Kidney capillary endothelial cell (primary cell): Measurements from ENCODE around the gene RSRP1.
"Not testable (repeated sequence)": the region's sequence is repeated elsewhere in the genome, so short reads cannot be mapped to it uniquely, and the experiment has no call there.

Experiments used
- DNase-seq: peaks from one replicate; pipeline ENCODE4 v3.0.0-alpha.2; 2018; ENCODE audit warnings: low spot score

The RSRP1 gene, protein sequence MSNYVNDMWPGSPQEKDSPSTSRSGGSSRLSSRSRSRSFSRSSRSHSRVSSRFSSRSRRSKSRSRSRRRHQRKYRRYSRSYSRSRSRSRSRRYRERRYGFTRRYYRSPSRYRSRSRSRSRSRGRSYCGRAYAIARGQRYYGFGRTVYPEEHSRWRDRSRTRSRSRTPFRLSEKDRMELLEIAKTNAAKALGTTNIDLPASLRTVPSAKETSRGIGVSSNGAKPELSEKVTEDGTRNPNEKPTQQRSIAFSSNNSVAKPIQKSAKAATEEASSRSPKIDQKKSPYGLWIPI

DNA sequence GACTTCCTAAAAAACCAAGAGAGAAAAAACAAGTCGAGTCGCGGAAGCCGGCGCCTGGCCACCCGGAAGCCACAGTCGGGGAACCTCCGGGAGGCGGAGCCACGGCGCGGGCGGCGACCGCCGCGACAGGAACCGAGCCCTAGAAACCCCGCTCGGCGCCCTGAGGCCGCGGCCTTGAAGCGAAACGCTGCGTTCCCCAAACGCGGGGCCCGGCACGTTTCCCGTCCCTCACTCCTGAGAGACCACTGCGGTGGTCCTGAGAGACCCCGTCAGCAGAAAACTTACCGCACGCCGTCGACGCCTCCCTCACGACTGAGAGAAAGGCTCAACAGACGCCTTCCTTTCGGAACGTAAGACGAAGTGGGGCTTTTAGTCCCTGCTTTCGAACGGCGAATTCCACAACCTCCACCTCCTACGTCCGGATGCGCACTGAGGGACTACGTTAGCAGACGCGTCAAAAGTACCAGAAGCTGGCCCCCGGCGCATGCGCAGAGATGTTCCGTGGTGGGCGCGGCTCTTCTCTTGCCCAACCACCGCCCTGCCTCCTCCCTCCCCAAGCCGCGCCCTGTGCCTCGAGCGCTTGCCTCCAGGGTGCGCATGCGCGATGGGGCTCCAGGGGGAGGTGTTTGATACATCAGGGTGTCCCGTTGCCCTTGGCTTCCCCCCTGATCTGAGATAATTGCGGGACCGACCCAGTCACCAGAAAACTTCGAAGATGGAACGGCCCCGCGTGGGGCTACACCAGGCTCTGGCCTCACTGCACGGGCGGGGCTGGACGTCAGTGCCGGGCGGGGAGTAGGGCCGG, at the start of gene RSRP1:
RSRP1 (minus strand) TSS at position 431 of the 805 bp plus-strand sequence. CDS start 491 bp downstream, outside the sequence.
- peak; percentile 100 for DNase-seq

DNA sequence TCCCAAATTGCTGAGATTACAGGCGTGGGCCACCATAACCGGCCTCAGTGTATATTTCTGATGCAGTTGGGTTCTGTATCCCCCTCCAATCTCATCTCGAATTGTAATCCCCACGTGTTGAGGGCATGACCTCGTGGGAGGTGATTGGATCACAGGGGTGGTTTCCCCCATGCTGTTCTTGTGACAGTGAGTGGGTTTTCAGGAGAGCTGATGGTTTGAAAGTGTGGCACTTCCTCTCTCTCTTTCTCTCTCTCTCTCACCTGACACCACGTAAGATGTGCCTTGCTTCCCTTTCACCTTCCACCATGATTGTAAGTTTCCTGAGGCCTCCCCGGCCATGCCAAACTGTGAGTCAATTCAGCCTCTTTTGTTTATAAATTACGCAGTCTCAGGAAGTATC, 49.2 kb upstream of the RSRP1 start:
- not testable (repeated sequence) for DNase-seq

GRCh38 chr1:25294889-25295826, 47.9 kb upstream of the RSRP1 start:
- not testable (repeated sequence) for DNase-seq

DNA sequence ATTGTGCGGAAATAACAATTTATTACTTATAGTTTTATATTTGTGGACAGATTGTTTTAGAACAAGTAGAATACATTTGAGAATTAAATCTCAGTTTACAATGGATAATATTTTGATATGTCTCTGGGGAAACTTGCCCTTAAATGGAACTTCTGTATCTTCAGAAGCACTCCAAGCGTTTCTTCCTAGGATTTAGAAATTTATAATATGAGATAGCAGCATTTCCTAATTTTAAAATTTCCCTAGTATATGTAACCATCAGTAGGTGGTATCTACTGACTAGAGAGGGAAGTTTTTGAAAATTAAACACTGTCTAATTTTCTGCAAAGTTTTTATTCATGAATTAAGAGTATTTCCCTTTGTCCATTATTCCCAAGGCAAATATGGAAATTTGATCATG, 46.2 kb upstream of the RSRP1 start:
- DNase-seq, result not testable (repeated sequence)

GRCh38 chr1:25290043-25290442, 42.8 kb upstream of the RSRP1 start:
- DNase-seq, result not testable (repeated sequence)

GRCh38 chr1:25288573-25289101, 41.4 kb upstream of the RSRP1 start:
- DNase-seq, result not testable (repeated sequence)

DNA sequence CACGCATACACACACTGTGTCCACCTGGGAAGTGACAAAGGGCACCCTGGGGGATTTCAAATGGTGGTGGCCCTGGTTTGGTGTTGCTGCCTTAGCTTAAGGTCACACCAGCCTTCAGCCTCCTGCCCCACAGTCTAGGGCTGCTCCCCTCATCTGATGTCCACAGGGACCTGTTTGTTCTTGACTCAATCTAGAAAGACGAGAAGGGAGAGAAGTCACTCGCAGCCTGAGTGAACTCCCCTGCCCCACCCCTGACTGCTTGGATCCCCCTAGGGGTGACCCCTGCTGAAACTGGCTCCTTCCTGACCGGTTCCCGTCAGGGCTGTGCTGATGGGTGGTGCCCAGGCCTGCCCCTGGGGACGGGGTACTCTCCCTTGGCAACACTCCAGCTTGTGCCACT, 39.9 kb upstream of the RSRP1 start:
- DNase-seq, result not testable (repeated sequence)

- DNase-seq, result not testable (repeated sequence)
Measured at GRCh38 chr1:25285862-25286261, 38.6 kb upstream of the RSRP1 start.

DNA sequence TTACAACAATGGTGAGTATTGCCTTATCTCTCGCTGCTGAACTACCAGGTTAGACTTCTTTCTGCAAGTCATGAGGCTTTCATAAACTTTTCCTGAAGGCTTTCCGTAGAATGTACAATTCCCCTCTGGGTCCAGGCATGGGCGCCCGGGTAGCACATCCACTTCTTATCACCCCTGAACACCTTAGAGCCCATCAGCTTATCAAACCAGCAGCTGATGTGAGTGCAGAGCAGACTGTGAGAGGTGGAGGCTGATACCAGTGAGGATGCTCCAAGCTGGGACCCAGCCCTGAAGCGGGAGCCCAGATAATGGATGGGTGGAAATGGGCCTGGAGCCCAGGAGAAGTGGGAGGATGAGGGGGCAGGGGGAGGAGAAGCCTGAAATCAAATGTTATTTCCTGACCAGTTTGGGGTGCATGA, 32.4 kb upstream of the RSRP1 start:
- not testable (repeated sequence) for DNase-seq

DNA sequence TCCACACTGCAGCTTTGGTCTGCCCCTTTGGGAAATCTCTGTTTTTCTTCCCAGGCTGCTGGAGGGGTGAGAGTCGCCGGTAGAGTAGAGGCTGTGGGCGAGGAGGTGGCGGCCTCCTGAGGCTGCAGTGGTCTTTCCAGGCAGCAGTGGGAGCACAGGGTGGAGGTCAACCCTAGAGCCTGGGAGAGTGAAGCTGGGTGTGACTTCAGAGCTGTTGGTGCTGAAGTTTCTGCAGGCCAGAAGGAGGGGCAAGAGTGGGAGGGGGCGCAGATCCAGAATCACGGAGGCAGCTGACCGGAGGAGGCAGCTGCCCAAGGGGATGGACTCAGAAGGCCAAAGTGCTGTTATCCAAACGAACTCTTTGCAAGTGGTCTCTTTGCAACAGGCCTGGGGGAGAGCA, 31.5 kb upstream of the RSRP1 start:
- not testable (repeated sequence) for DNase-seq

DNA sequence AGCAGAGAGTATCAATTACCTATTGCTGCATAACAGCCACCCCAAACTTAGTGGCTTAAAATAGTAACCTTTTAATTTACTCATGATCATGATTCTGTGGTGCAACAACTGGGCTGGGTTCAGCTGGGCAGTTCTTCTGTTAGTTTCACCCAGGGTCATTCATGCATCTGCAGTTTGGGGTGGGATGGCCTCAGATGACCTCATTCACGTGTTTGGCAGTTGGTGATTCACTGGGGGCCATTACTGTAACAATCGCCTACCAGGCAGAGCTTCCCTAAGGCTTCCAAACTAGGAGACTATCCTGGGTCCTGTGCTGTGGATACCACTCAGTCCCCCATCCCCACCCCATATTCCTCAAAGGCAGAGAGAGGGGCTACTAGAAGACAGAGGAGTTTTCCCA, 31.1 kb upstream of the RSRP1 start:
- not testable (repeated sequence) for DNase-seq

DNA sequence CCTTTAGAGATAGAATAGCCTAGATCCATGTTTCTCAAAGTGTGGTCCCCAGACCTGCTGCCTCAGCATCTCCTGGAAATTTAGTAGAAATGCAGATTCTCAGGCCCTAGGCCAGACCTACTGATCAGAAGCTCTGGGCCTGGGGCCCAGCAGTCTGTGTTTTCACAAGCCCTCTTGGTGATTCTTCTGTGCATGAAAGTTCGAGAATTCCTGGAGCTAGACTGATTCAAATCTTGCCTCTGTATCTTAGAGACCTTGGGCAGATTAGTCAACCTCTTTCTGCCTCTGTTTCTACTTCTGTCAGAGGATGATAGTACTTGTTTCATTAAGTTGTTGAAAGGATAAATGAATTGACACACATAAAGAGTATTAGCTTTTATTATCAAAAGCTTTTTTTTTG, 30.0 kb upstream of the RSRP1 start:
- DNase-seq, result not testable (repeated sequence)

GRCh38 chr1:25275648-25276047, 28.4 kb upstream of the RSRP1 start:
- not testable (repeated sequence) for DNase-seq

DNA sequence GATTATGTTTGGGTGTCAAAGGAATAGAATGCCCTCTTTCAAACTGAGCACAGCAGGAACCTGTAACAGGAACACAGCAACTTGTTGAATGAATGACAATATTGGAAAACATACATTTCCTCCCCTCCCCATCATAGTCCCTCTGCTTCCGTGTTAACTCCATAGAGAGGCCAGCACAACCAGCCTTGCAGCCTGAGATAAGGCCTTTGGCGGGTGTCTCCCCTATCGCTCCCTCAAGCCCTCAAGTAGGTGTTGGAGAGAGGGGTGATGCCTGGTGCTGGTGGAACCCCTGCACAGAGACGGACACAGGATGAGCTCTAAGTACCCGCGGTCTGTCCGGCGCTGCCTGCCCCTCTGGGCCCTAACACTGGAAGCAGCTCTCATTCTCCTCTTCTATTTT, 25.0 kb upstream of the RSRP1 start, which contains the start of gene RHD:
RHD (plus strand) TSS at position 272 of the 400 bp plus-strand sequence; CDS start at position 311, 39 bp downstream.
- DNase-seq, result not testable (repeated sequence)

DNA sequence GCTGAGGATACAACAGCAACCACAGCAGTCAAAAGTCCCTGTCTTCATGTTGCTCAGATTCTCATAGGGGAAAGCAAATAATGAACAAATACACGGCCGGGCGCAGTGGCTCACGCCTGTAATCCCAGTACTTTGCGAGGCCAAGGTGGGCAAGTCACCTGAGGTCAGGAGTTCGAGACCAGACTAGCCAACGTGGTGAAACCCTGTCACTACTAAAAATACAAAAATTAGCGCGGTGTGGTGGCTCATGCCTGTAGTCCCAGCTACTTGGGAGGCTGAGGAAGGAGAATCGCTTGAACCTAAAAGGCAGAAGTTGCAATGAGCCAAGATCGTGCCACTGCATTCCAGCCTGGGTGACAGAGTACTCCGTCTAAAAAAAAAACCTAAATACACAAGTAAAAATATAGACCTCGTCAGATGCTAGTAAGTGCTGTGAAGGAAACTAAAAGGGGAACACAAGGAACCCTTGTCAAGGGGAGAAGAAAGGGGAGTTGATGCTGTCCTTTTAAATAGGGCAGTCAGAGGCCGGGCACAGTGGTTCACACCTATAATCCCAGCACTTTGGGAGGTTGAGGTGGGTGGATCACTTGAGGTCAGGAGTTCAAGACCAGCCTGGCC, 21.0 kb upstream of the RSRP1 start:
- not testable (repeated sequence) for DNase-seq

DNA sequence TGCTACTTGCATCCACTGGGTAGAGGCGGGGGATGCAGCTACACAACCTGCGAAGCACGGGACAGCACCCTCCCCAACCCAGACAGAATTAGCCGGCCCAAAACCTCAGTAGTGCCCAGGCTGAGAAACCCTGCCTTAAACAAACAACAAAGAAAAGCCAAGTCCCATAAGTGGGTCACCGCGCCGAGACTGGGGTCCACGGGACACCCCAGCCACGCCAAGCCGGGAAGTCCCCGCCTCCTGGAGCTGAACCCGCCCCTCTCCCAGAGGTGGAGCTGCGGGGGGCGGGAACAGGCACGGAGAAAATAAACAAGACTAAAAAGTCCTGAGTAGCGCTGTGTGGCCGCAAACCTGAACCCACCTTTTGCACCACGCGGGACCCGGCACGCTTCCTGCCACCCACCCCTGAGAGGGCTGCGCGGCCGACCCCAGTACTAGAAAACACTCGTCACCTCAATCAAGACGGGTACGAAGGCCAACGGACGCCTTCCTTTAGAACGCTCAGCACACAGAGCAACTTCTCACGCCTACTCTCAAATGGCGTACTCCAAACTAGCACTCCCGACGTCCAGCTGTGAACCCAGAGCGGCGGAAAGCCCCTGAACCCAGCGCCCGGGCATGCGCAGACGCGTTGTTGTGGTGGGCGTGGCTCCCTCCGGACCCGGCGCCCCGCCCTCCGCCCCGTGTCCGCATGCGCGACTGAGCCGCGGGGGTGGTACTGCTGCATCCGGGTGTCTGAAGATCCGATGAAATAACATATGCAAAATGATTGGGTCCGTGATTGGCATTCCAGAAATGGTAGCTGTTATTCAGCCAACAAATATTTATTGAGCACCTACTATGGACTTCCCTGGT, 20.3 kb upstream of the RSRP1 start:
- not testable (repeated sequence) for DNase-seq

- not testable (repeated sequence) for DNase-seq
Measured at GRCh38 chr1:25266554-25267287, 19.5 kb upstream of the RSRP1 start.

DNA sequence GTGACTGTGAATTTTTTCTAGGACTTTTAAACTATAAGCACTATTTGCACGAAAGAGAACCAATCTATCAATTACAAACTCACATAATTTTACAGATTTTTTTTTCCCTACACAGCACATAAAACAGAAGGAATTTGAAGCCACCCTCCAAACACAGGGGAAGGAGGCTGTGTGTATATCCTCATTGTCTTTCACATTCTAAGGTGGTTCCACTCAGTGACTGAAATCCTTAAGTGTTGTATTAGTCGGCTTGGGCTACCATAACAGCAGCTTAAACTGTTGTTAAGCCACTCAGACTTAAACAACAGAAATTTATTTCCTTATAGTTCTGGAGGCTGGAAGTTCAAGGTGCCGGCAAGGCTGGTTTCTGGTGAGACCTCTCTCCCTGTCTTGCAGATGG, 13.1 kb upstream of the RSRP1 start:
- not testable (repeated sequence) for DNase-seq

DNA sequence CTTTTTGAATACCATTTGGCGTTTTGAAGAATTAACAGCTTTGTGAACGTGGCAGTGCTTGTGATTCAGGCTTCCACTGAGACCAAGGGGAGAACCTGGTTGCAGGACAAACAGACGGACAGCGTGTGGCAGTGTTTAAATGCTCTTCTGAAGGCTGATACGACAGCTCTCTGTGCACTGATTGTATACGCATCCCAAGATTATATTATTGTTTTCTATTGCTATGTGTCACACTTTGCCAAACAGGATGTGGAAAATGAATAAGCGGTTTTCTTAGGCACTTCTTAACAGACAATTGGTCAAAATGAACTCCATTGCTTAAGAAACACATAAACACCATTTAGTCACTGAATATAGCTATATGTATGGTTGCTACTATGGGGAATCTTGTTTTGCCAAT, 12.6 kb upstream of the RSRP1 start:
- DNase-seq, result peak; percentile 71
